Measurements from ENCODE around the gene SDR42E1. TPM values are rescaled to one million over a fixed set of nuclear protein-coding genes. Genes with fewer than 3 reads are reported as not detected.

SDR42E1 gene
- 18.6 TPM for polyA plus RNA-seq
- long read RNA-seq, donor 1, full-length matches to known transcripts: 3 of 3 reads
- long read RNA-seq, donor 1, partial matches to known transcripts: 0 of 3 reads
- long read RNA-seq, donor 1, other reads (novel, unspliced or antisense): 0 of 3 reads
- long read RNA-seq, donor 2, full-length matches to known transcripts: 6 of 6 reads
- long read RNA-seq, donor 2, partial matches to known transcripts: 0 of 6 reads
- long read RNA-seq, donor 2, other reads (novel, unspliced or antisense): 0 of 6 reads
- long read RNA-seq, donor 3: 0 reads
- long read RNA-seq, donor 4: 0 reads
- long read RNA-seq, donor 5, full-length matches to known transcripts: 1 of 1 reads
- long read RNA-seq, donor 5, partial matches to known transcripts: 0 of 1 reads
- long read RNA-seq, donor 5, other reads (novel, unspliced or antisense): 0 of 1 reads
- long read RNA-seq, donor 6, full-length matches to known transcripts: 2 of 8 reads
- long read RNA-seq, donor 6, partial matches to known transcripts: 6 of 8 reads
- long read RNA-seq, donor 6, other reads (novel, unspliced or antisense): 0 of 8 reads
- long read RNA-seq, donor 7, full-length matches to known transcripts: 2 of 2 reads
- long read RNA-seq, donor 7, partial matches to known transcripts: 0 of 2 reads
- long read RNA-seq, donor 7, other reads (novel, unspliced or antisense): 0 of 2 reads
- long read RNA-seq, donor 8, full-length matches to known transcripts: 6 of 6 reads
- long read RNA-seq, donor 8, partial matches to known transcripts: 0 of 6 reads
- long read RNA-seq, donor 8, other reads (novel, unspliced or antisense): 0 of 6 reads
- long read RNA-seq, donor 9, partial matches to known transcripts: 0 of 2 reads
- long read RNA-seq, donor 9, other reads (novel, unspliced or antisense): 0 of 2 reads
- long read RNA-seq, donor 10, full-length matches to known transcripts: 2 of 2 reads
- long read RNA-seq, donor 10, partial matches to known transcripts: 0 of 2 reads
- long read RNA-seq, donor 10, other reads (novel, unspliced or antisense): 0 of 2 reads
- long read RNA-seq, donor 11, full-length matches to known transcripts: 4 of 4 reads
- long read RNA-seq, donor 11, partial matches to known transcripts: 0 of 4 reads
- long read RNA-seq, donor 11, other reads (novel, unspliced or antisense): 0 of 4 reads

- H3K4me1 ChIP-seq (ENCODE audit: control insufficient read depth, insufficient read depth, low read length): peaks cover 6% of the 10 kb centered on the region
- no CpG with 5 or more reads among the region's 32 CpGs for WGBS (ENCODE audit: insufficient coverage, low lambda C conversion rate)
- peaks cover 5% of the 10 kb centered on the region for H3K36me3 ChIP-seq (ENCODE audit: control insufficient read depth, insufficient read depth, low read length)
- no peaks in the 10 kb centered on the region for H3K27me3 ChIP-seq (ENCODE audit: control insufficient read depth, insufficient read depth, low read length)
- peak within 1 kb of the TSS; percentile 63 for H3K4me3 ChIP-seq (ENCODE audit: low read length)
- H3K27ac ChIP-seq (ENCODE audit: low read length): peak within 1 kb of the TSS; percentile 54
- no peaks in the 10 kb centered on the region for H3K9me3 ChIP-seq (ENCODE audit: control insufficient read depth, low read depth, low read length)
- DNase-seq: peak; percentile 79 to 93
Observed at GRCh38 chr16:82011199-82011641, at the start of gene SDR42E1. TSS of gene SDR42E1 (minus strand) at chr16:82011470. CDS start at chr16:82000858, 10,612 bp downstream.

- Histone ChIP-seq H3K9me3 (ENCODE audit: control insufficient read depth, low read depth, low read length) (no peaks in the 10 kb centered on the region), H3K4me3 (ENCODE audit: low read length) (no peak overlapping the region), H3K4me1 (ENCODE audit: control insufficient read depth, insufficient read depth, low read length) (peaks cover 51% of the 10 kb centered on the region), H3K36me3 (ENCODE audit: control insufficient read depth, insufficient read depth, low read length) (peaks cover 3% of the 10 kb centered on the region), H3K27me3 (ENCODE audit: control insufficient read depth, insufficient read depth, low read length) (no peaks in the 10 kb centered on the region), H3K27ac (ENCODE audit: low read length) (peak overlapping the region; percentile 61)
- DNase-seq: peak; percentile 64 to 88
- 17% methylated on average over 1 of the region's 1 CpG for WGBS (ENCODE audit: insufficient coverage, low lambda C conversion rate)
Observed at GRCh38 chr16:82059983-82060421, 48.7 kb upstream of the SDR42E1 start.

GRCh38 chr16:82059161-82059982 is 48.1 kb upstream of the SDR42E1 start:
- Histone ChIP-seq H3K4me3 (ENCODE audit: low read length) (no peak overlapping the region), H3K9me3 (ENCODE audit: control insufficient read depth, low read depth, low read length) (no peaks in the 10 kb centered on the region), H3K27ac (ENCODE audit: low read length) (peak overlapping the region; percentile 33), H3K36me3 (ENCODE audit: control insufficient read depth, insufficient read depth, low read length) (peaks cover 3% of the 10 kb centered on the region), H3K27me3 (ENCODE audit: control insufficient read depth, insufficient read depth, low read length) (no peaks in the 10 kb centered on the region), H3K4me1 (ENCODE audit: control insufficient read depth, insufficient read depth, low read length) (peaks cover 52% of the 10 kb centered on the region)
- DNase-seq: no peak
- 33% methylated on average over 1 of the region's 8 CpGs for WGBS (ENCODE audit: insufficient coverage, low lambda C conversion rate)

- Histone ChIP-seq H3K4me3 (ENCODE audit: low read length) (no peak overlapping the region), H3K27me3 (ENCODE audit: control insufficient read depth, insufficient read depth, low read length) (no peaks in the 10 kb centered on the region), H3K4me1 (ENCODE audit: control insufficient read depth, insufficient read depth, low read length) (peaks cover 61% of the 10 kb centered on the region), H3K27ac (ENCODE audit: low read length) (peak overlapping the region; percentile 57), H3K9me3 (ENCODE audit: control insufficient read depth, low read depth, low read length) (no peaks in the 10 kb centered on the region), H3K36me3 (ENCODE audit: control insufficient read depth, insufficient read depth, low read length) (peaks cover 3% of the 10 kb centered on the region)
- WGBS (ENCODE audit: insufficient coverage, low lambda C conversion rate): 49% methylated on average over 3 of the region's 3 CpGs
- no peak for DNase-seq
Observed at GRCh38 chr16:82056550-82056896, 45.3 kb upstream of the SDR42E1 start.

- peaks cover 66% of the 10 kb centered on the region for H3K4me1 ChIP-seq (ENCODE audit: control insufficient read depth, insufficient read depth, low read length)
- H3K9me3 ChIP-seq (ENCODE audit: control insufficient read depth, low read depth, low read length): no peaks in the 10 kb centered on the region
- H3K36me3 ChIP-seq (ENCODE audit: control insufficient read depth, insufficient read depth, low read length): peaks cover 3% of the 10 kb centered on the region
- H3K27me3 ChIP-seq (ENCODE audit: control insufficient read depth, insufficient read depth, low read length): no peaks in the 10 kb centered on the region
- peak overlapping the region; percentile 57 for H3K27ac ChIP-seq (ENCODE audit: low read length)
- peak in 1 of 2 donors; percentile 69 for DNase-seq
- H3K4me3 ChIP-seq (ENCODE audit: low read length): no peak overlapping the region
- WGBS (ENCODE audit: insufficient coverage, low lambda C conversion rate): 100% methylated on average over 1 of the region's 8 CpGs
Observed at GRCh38 chr16:82055728-82056549, 44.7 kb upstream of the SDR42E1 start.

- H3K36me3 ChIP-seq (ENCODE audit: control insufficient read depth, insufficient read depth, low read length): peaks cover 3% of the 10 kb centered on the region
- DNase-seq: no peak
- H3K4me3 ChIP-seq (ENCODE audit: low read length): no peak overlapping the region
- H3K27ac ChIP-seq (ENCODE audit: low read length): no peak overlapping the region
- H3K9me3 ChIP-seq (ENCODE audit: control insufficient read depth, low read depth, low read length): no peaks in the 10 kb centered on the region
- peaks cover 65% of the 10 kb centered on the region for H3K4me1 ChIP-seq (ENCODE audit: control insufficient read depth, insufficient read depth, low read length)
- 100% methylated on average over 1 of the region's 3 CpGs for WGBS (ENCODE audit: insufficient coverage, low lambda C conversion rate)
- no peaks in the 10 kb centered on the region for H3K27me3 ChIP-seq (ENCODE audit: control insufficient read depth, insufficient read depth, low read length)
Observed at GRCh38 chr16:82055117-82055516, 43.8 kb upstream of the SDR42E1 start.

GRCh38 chr16:82051656-82052055 is 40.4 kb upstream of the SDR42E1 start:
- no peaks in the 10 kb centered on the region for H3K9me3 ChIP-seq (ENCODE audit: control insufficient read depth, low read depth, low read length)
- no peak overlapping the region for H3K27ac ChIP-seq (ENCODE audit: low read length)
- H3K27me3 ChIP-seq (ENCODE audit: control insufficient read depth, insufficient read depth, low read length): no peaks in the 10 kb centered on the region
- H3K36me3 ChIP-seq (ENCODE audit: control insufficient read depth, insufficient read depth, low read length): no peaks in the 10 kb centered on the region
- WGBS (ENCODE audit: insufficient coverage, low lambda C conversion rate): 60% methylated on average over 2 of the region's 5 CpGs
- DNase-seq: no peak
- H3K4me3 ChIP-seq (ENCODE audit: low read length): no peak overlapping the region
- peaks cover 73% of the 10 kb centered on the region for H3K4me1 ChIP-seq (ENCODE audit: control insufficient read depth, insufficient read depth, low read length)

- Histone ChIP-seq H3K9me3 (ENCODE audit: control insufficient read depth, low read depth, low read length) (no peaks in the 10 kb centered on the region), H3K27ac (ENCODE audit: low read length) (peak overlapping the region; percentile 74)
- WGBS (ENCODE audit: insufficient coverage, low lambda C conversion rate): no CpG with 5 or more reads among the region's 4 CpGs
Observed at GRCh38 chr16:82050909-82051357, 39.7 kb upstream of the SDR42E1 start.

GRCh38 chr16:82050506-82050905 is 39.2 kb upstream of the SDR42E1 start:
- no peaks in the 10 kb centered on the region for H3K36me3 ChIP-seq (ENCODE audit: control insufficient read depth, insufficient read depth, low read length)
- WGBS (ENCODE audit: insufficient coverage, low lambda C conversion rate): 29% methylated on average over 2 of the region's 3 CpGs
- H3K27me3 ChIP-seq (ENCODE audit: control insufficient read depth, insufficient read depth, low read length): no peaks in the 10 kb centered on the region
- H3K4me3 ChIP-seq (ENCODE audit: low read length): no peak overlapping the region
- no peak for DNase-seq
- H3K4me1 ChIP-seq (ENCODE audit: control insufficient read depth, insufficient read depth, low read length): peaks cover 68% of the 10 kb centered on the region
- H3K27ac ChIP-seq (ENCODE audit: low read length): peak overlapping the region; percentile 74
- H3K9me3 ChIP-seq (ENCODE audit: control insufficient read depth, low read depth, low read length): no peaks in the 10 kb centered on the region

More at GRCh38 chr16:82050909-82051357, 39.7 kb upstream of the SDR42E1 start:
- H3K27me3 ChIP-seq (ENCODE audit: control insufficient read depth, insufficient read depth, low read length): no peaks in the 10 kb centered on the region
- DNase-seq: peak; percentile 57 to 83
- H3K4me1 ChIP-seq (ENCODE audit: control insufficient read depth, insufficient read depth, low read length): peaks cover 71% of the 10 kb centered on the region
- H3K4me3 ChIP-seq (ENCODE audit: low read length): no peak overlapping the region
- H3K36me3 ChIP-seq (ENCODE audit: control insufficient read depth, insufficient read depth, low read length): no peaks in the 10 kb centered on the region

Data from large intestine (tissue), 12 donors.